Measurements from ENCODE around the gene HPCAL1. TPM values are rescaled to one million over a fixed set of nuclear protein-coding genes. Genes with fewer than 3 reads are reported as not detected.

The HPCAL1 gene
- total and polyA plus RNA-seq, 12 donors: 17.4 to 118 (median 61.3) TPM

DNA sequence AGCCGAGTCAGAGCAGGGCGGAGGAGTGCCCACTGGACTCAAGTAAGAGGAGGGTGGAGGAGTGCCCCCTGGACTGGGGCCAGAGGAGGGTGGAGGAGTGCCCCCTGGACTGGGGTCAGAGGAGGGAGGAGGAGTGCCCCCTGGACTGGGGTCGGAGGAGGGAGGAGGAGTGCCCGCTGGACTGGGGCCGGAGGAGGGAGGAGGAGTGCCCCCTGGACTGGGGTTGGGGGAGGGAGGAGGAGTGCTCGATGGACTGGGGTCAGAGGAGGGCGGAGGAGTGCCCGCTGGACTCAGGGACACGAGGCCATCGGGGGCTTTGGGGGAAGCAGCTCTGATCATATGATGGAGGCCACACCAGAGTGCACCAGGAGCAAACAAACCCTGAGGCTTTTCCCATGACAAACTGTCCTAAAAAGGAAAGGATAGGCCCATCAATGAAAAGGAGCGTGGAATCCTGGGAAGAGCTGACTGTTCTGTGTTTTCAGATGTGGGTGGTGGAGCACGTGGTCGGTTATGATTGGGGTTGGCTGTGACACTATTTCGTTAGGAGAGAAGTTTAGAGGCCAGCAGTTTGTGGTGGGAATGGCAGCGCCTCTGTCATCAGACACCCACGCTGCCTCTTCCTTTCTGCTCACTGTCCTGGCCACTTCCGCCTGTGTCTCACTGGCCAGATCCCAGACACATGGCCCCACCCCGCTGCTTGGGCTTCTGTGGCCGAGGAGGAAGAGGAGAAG, 24.5 kb upstream of the HPCAL1 start:
- TF ChIP-seq, protein P1, sequence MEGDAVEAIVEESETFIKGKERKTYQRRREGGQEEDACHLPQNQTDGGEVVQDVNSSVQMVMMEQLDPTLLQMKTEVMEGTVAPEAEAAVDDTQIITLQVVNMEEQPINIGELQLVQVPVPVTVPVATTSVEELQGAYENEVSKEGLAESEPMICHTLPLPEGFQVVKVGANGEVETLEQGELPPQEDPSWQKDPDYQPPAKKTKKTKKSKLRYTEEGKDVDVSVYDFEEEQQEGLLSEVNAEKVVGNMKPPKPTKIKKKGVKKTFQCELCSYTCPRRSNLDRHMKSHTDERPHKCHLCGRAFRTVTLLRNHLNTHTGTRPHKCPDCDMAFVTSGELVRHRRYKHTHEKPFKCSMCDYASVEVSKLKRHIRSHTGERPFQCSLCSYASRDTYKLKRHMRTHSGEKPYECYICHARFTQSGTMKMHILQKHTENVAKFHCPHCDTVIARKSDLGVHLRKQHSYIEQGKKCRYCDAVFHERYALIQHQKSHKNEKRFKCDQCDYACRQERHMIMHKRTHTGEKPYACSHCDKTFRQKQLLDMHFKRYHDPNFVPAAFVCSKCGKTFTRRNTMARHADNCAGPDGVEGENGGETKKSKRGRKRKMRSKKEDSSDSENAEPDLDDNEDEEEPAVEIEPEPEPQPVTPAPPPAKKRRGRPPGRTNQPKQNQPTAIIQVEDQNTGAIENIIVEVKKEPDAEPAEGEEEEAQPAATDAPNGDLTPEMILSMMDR (IDR thresholded peaks at IDR 0.05): no peak
- no peak for TF ChIP-seq POLR2A (IDR thresholded peaks at IDR 0.05)
- peak in 6 of 7 donors; percentile 58 to 84 (median 66) for DNase-seq
- WGBS, 4 donors: 53 to 72% (median 62%) methylated on average over 19 of the region's 19 CpGs
- Histone ChIP-seq H3K27ac (peak overlapping the region in 2 of 5 donors; percentile 42 to 74), H3K36me3 (replicated peaks in 1 of 2) (no peaks in the 10 kb centered on the region), H3K27me3 (no peaks in the 10 kb centered on the region), H3K4me1 (replicated peaks in 1 of 2) (peaks cover 8 to 10% of the 10 kb centered on the region in 2 donors), H3K9me3 (replicated peaks in 1 of 3) (no peaks in the 10 kb centered on the region), H3K4me3 (no peak overlapping the region)
- intact Hi-C loops (cut with DNase I): no loop called here

DNA sequence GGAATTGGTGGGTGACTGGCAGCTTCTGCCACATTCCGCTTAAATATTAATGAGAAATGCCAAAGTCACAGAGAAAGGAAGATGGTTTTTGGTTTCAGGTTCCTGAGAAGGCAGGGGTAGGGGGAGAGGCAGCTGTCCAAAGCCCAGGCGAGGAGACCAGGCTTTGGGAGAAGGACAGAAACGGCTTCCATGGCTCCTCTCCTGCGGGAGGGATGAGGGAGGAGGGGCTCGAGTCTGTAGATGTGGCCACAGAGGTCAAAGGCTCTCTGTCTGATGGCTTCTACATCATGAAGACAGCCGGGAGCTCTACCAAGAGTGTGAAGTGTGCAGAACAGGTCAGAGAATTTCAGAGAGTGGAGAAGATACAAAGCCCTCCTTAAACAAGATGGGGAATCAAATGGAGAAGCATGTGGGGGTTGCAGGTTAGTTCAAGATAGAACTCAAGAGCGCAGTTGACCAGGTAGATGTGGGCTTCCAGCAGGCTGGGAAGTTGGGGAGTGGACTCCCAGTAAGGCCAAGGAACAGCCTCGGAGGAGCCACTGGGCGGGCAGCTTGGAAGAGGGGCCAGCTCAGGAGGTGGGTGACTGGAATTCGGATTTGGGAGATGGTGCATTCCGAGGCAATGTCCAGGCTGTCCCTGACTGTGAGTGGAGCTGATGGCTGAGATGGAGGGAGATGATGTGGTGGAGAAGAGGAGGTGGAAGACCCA, 23.8 kb upstream of the HPCAL1 start:
- Histone ChIP-seq H3K9me3 (replicated peaks in 1 of 3) (no peaks in the 10 kb centered on the region), H3K4me1 (replicated peaks in 1 of 2) (peaks cover 13 to 15% of the 10 kb centered on the region in 2 donors), H3K27me3 (no peaks in the 10 kb centered on the region), H3K4me3 (no peak overlapping the region), H3K27ac (peak overlapping the region in 1 of 5 donors; percentile 74), H3K36me3 (replicated peaks in 1 of 2) (no peaks in the 10 kb centered on the region)
- 70 to 92% (median 80%) methylated on average over 11 of the region's 11 CpGs for WGBS, 4 donors
- no peak for DNase-seq
- no peak for TF ChIP-seq POLR2A (IDR thresholded peaks at IDR 0.05)
- TF ChIP-seq, protein P1 (IDR thresholded peaks at IDR 0.05): no peak
- intact Hi-C loops (cut with DNase I): no loop called here

DNA sequence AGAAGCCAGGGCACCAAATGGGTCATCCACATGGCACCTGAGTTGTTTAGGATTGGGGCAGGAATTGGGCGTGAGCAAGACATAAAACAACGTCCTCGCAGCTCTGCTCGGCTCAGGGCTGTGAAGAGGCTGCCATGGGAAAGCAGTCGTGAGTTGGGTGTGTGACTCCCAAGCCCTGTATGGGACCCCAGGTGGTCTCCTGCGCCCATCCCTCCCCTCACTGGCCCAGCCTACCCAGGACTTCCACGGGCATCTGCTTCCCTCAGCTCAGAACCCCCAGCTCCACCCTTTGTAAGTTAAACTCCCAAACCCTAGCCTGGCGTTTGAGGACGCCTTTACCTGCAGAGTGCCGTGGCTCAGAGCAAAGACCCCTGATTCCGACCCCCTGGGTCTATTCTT, 23.2 kb upstream of the HPCAL1 start:
- no peaks in the 10 kb centered on the region for H3K27me3 ChIP-seq
- TF ChIP-seq, protein P1 (IDR thresholded peaks at IDR 0.05): no peak
- no peak for TF ChIP-seq POLR2A (IDR thresholded peaks at IDR 0.05)
- no peak for DNase-seq
- 80 to 91% (median 86%) methylated on average over 8 to 11 of the region's 11 CpGs for WGBS, 4 donors
- peaks cover 13 to 15% of the 10 kb centered on the region in 2 donors for H3K4me1 ChIP-seq (replicated peaks in 1 of 2)
- H3K4me3 ChIP-seq: no peak overlapping the region
- H3K36me3 ChIP-seq (replicated peaks in 1 of 2): no peaks in the 10 kb centered on the region
- intact Hi-C loops (cut with DNase I): no loop called here
- H3K9me3 ChIP-seq (replicated peaks in 1 of 3): no peaks in the 10 kb centered on the region
- H3K27ac ChIP-seq: no peak overlapping the region

DNA sequence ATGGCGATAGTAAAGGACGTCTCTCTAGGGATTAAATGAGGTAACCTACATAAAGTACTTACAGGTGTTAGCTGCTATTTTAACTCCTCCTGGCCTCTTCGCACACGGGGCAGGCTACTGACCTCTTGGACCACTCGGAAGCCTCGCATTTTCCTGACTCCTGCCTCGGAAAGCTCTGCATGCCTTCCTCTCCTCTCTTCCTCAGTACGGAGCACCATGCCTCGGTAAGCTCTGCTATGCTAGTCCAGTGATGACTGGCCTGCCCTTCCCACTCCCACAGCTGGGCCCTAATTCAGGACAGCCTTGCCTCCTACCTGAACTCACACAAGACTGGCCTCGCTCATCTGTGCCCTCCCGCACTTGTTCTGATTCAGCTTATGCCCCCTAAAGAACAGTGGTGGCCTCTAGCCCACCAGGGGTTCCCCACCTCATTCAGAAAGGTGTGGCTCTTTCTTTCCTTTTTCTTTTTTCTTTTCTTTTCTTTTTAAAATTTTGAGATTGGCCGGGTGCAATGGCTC, 22.7 kb upstream of the HPCAL1 start:
- Histone ChIP-seq H3K4me1 (replicated peaks in 1 of 2) (peaks cover 15 to 16% of the 10 kb centered on the region in 2 donors), H3K4me3 (no peak overlapping the region), H3K36me3 (replicated peaks in 1 of 2) (no peaks in the 10 kb centered on the region), H3K9me3 (replicated peaks in 1 of 3) (no peaks in the 10 kb centered on the region), H3K27ac (no peak overlapping the region), H3K27me3 (no peaks in the 10 kb centered on the region)
- no peak for DNase-seq
- WGBS, 4 donors: 85 to 93% (median 91%) methylated on average over 12 of the region's 12 CpGs
- intact Hi-C loops (cut with DNase I): no loop called here
- TF ChIP-seq, protein P1 (IDR thresholded peaks at IDR 0.05): no peak
- no peak for TF ChIP-seq POLR2A (IDR thresholded peaks at IDR 0.05)

All from adrenal gland (tissue), 12 donors.